ENCODE results near the gene DELE1.

Gene DELE1

GRCh38 chr5:141933151-141933550 lies 9.5 kb downstream of the DELE1 start:
- Histone ChIP-seq H3K4me1 (ENCODE audit: control insufficient read depth in 1 of 2, insufficient read depth in 2 of 2, low read length in 2 of 2) (no peaks in the 10 kb centered on the region), H3K9me3 (ENCODE audit: control insufficient read depth in 1 of 2, low read length in 2 of 2) (no peaks in the 10 kb centered on the region), H3K36me3 (ENCODE audit: control insufficient read depth in 1 of 2, insufficient read depth in 2 of 2, low read length in 2 of 2) (peaks cover 74 to 90% of the 10 kb centered on the region in 2 donors), H3K27me3 (ENCODE audit: low read depth, low read length) (no peaks in the 10 kb centered on the region), H3K27ac (ENCODE audit: low read length) (no peak overlapping the region), H3K4me3 (ENCODE audit: low read depth in 1 of 2, low read length in 2 of 2) (no peak overlapping the region)

GRCh38 chr5:141934099-141934844 lies 10.6 kb downstream of the DELE1 start:
- Histone ChIP-seq H3K27ac (ENCODE audit: low read length) (no peak overlapping the region), H3K27me3 (ENCODE audit: low read depth, low read length) (no peaks in the 10 kb centered on the region), H3K36me3 (ENCODE audit: control insufficient read depth in 1 of 2, insufficient read depth in 2 of 2, low read length in 2 of 2) (peaks cover 74 to 89% of the 10 kb centered on the region in 2 donors), H3K4me1 (ENCODE audit: control insufficient read depth in 1 of 2, insufficient read depth in 2 of 2, low read length in 2 of 2) (no peaks in the 10 kb centered on the region), H3K4me3 (ENCODE audit: low read depth in 1 of 2, low read length in 2 of 2) (no peak overlapping the region), H3K9me3 (ENCODE audit: control insufficient read depth in 1 of 2, low read length in 2 of 2) (no peaks in the 10 kb centered on the region)

- Histone ChIP-seq H3K4me1 (ENCODE audit: control insufficient read depth in 1 of 2, insufficient read depth in 2 of 2, low read length in 2 of 2) (no peaks in the 10 kb centered on the region), H3K4me3 (ENCODE audit: low read depth in 1 of 2, low read length in 2 of 2) (no peak overlapping the region), H3K9me3 (ENCODE audit: control insufficient read depth in 1 of 2, low read length in 2 of 2) (no peaks in the 10 kb centered on the region), H3K27me3 (ENCODE audit: low read depth, low read length) (no peaks in the 10 kb centered on the region), H3K36me3 (ENCODE audit: control insufficient read depth in 1 of 2, insufficient read depth in 2 of 2, low read length in 2 of 2) (peaks cover 70 to 89% of the 10 kb centered on the region in 2 donors), H3K27ac (ENCODE audit: low read length) (no peak overlapping the region)
These were observed 11.9 kb downstream of the DELE1 start for GRCh38 chr5:141935538-141935937.

GRCh38 chr5:141940695-141941271 lies 17.1 kb downstream of the DELE1 start:
- no peak overlapping the region for H3K4me3 ChIP-seq (ENCODE audit: low read depth in 1 of 2, low read length in 2 of 2)
- peaks cover 4 to 10% of the 10 kb centered on the region in 2 donors for H3K4me1 ChIP-seq (ENCODE audit: control insufficient read depth in 1 of 2, insufficient read depth in 2 of 2, low read length in 2 of 2)
- H3K9me3 ChIP-seq (ENCODE audit: control insufficient read depth in 1 of 2, low read length in 2 of 2), result no peaks in the 10 kb centered on the region
- no peak overlapping the region for H3K27ac ChIP-seq (ENCODE audit: low read length)
- peaks cover 26 to 48% of the 10 kb centered on the region in 2 donors for H3K36me3 ChIP-seq (ENCODE audit: control insufficient read depth in 1 of 2, insufficient read depth in 2 of 2, low read length in 2 of 2)
- no peaks in the 10 kb centered on the region for H3K27me3 ChIP-seq (ENCODE audit: low read depth, low read length)

- Histone ChIP-seq H3K27me3 (ENCODE audit: low read depth, low read length) (no peaks in the 10 kb centered on the region), H3K4me3 (ENCODE audit: low read depth in 1 of 2, low read length in 2 of 2) (no peak overlapping the region), H3K9me3 (ENCODE audit: control insufficient read depth in 1 of 2, low read length in 2 of 2) (no peaks in the 10 kb centered on the region), H3K27ac (ENCODE audit: low read length) (no peak overlapping the region), H3K36me3 (ENCODE audit: control insufficient read depth in 1 of 2, insufficient read depth in 2 of 2, low read length in 2 of 2) (peaks cover 24 to 44% of the 10 kb centered on the region in 2 donors), H3K4me1 (ENCODE audit: control insufficient read depth in 1 of 2, insufficient read depth in 2 of 2, low read length in 2 of 2) (peaks cover 4 to 10% of the 10 kb centered on the region in 2 donors)
These were observed 17.6 kb downstream of the DELE1 start for GRCh38 chr5:141941307-141941706.

GRCh38 chr5:141941779-141942178 lies 18.1 kb downstream of the DELE1 start:
- H3K4me1 ChIP-seq (ENCODE audit: control insufficient read depth in 1 of 2, insufficient read depth in 2 of 2, low read length in 2 of 2), result peaks cover 4 to 10% of the 10 kb centered on the region in 2 donors
- H3K27ac ChIP-seq (ENCODE audit: low read length), result no peak overlapping the region
- H3K36me3 ChIP-seq (ENCODE audit: control insufficient read depth in 1 of 2, insufficient read depth in 2 of 2, low read length in 2 of 2), result peaks cover 24 to 40% of the 10 kb centered on the region in 2 donors
- H3K4me3 ChIP-seq (ENCODE audit: low read depth in 1 of 2, low read length in 2 of 2), result no peak overlapping the region
- H3K27me3 ChIP-seq (ENCODE audit: low read depth, low read length), result no peaks in the 10 kb centered on the region
- no peaks in the 10 kb centered on the region for H3K9me3 ChIP-seq (ENCODE audit: control insufficient read depth in 1 of 2, low read length in 2 of 2)

GRCh38 chr5:141942185-141942857 lies 18.6 kb downstream of the DELE1 start:
- H3K4me1 ChIP-seq (ENCODE audit: control insufficient read depth in 1 of 2, insufficient read depth in 2 of 2, low read length in 2 of 2), result peaks cover 4 to 10% of the 10 kb centered on the region in 2 donors
- H3K36me3 ChIP-seq (ENCODE audit: control insufficient read depth in 1 of 2, insufficient read depth in 2 of 2, low read length in 2 of 2), result peaks cover 20 to 34% of the 10 kb centered on the region in 2 donors
- no peak overlapping the region for H3K27ac ChIP-seq (ENCODE audit: low read length)
- H3K27me3 ChIP-seq (ENCODE audit: low read depth, low read length), result no peaks in the 10 kb centered on the region
- no peak overlapping the region for H3K4me3 ChIP-seq (ENCODE audit: low read depth in 1 of 2, low read length in 2 of 2)
- no peaks in the 10 kb centered on the region for H3K9me3 ChIP-seq (ENCODE audit: control insufficient read depth in 1 of 2, low read length in 2 of 2)

- Histone ChIP-seq H3K4me3 (ENCODE audit: low read depth in 1 of 2, low read length in 2 of 2) (no peak overlapping the region), H3K27ac (ENCODE audit: low read length) (no peak overlapping the region), H3K36me3 (ENCODE audit: control insufficient read depth in 1 of 2, insufficient read depth in 2 of 2, low read length in 2 of 2) (peaks cover 9 to 20% of the 10 kb centered on the region in 2 donors), H3K4me1 (ENCODE audit: control insufficient read depth in 1 of 2, insufficient read depth in 2 of 2, low read length in 2 of 2) (peaks cover 4 to 10% of the 10 kb centered on the region in 2 donors), H3K27me3 (ENCODE audit: low read depth, low read length) (no peaks in the 10 kb centered on the region), H3K9me3 (ENCODE audit: control insufficient read depth in 1 of 2, low read length in 2 of 2) (no peaks in the 10 kb centered on the region)
These were observed 20.4 kb downstream of the DELE1 start for GRCh38 chr5:141944076-141944475.

GRCh38 chr5:141945511-141946051 lies 21.9 kb downstream of the DELE1 start:
- Histone ChIP-seq H3K9me3 (ENCODE audit: control insufficient read depth in 1 of 2, low read length in 2 of 2) (no peaks in the 10 kb centered on the region), H3K4me3 (ENCODE audit: low read depth in 1 of 2, low read length in 2 of 2) (no peak overlapping the region), H3K27me3 (ENCODE audit: low read depth, low read length) (no peaks in the 10 kb centered on the region), H3K4me1 (ENCODE audit: control insufficient read depth in 1 of 2, insufficient read depth in 2 of 2, low read length in 2 of 2) (peaks cover 4 to 15% of the 10 kb centered on the region in 2 donors), H3K36me3 (ENCODE audit: control insufficient read depth in 1 of 2, insufficient read depth in 2 of 2, low read length in 2 of 2) (peaks cover 0 to 6% of the 10 kb centered on the region in 2 donors), H3K27ac (ENCODE audit: low read length) (no peak overlapping the region)

- no peaks in the 10 kb centered on the region for H3K27me3 ChIP-seq (ENCODE audit: low read depth, low read length)
- no peaks in the 10 kb centered on the region for H3K36me3 ChIP-seq (ENCODE audit: control insufficient read depth in 1 of 2, insufficient read depth in 2 of 2, low read length in 2 of 2)
- H3K4me1 ChIP-seq (ENCODE audit: control insufficient read depth in 1 of 2, insufficient read depth in 2 of 2, low read length in 2 of 2), result peaks cover 4 to 25% of the 10 kb centered on the region in 2 donors
- H3K27ac ChIP-seq (ENCODE audit: low read length), result no peak overlapping the region
- no peak overlapping the region for H3K4me3 ChIP-seq (ENCODE audit: low read depth in 1 of 2, low read length in 2 of 2)
- H3K9me3 ChIP-seq (ENCODE audit: control insufficient read depth in 1 of 2, low read length in 2 of 2), result no peaks in the 10 kb centered on the region
These were observed 23.6 kb downstream of the DELE1 start for GRCh38 chr5:141947316-141947715.

GRCh38 chr5:141948812-141949211 lies 25.1 kb downstream of the DELE1 start:
- Histone ChIP-seq H3K4me1 (ENCODE audit: control insufficient read depth in 1 of 2, insufficient read depth in 2 of 2, low read length in 2 of 2) (peaks cover 0 to 27% of the 10 kb centered on the region in 2 donors), H3K4me3 (ENCODE audit: low read depth in 1 of 2, low read length in 2 of 2) (no peak overlapping the region), H3K27me3 (ENCODE audit: low read depth, low read length) (no peaks in the 10 kb centered on the region), H3K27ac (ENCODE audit: low read length) (no peak overlapping the region), H3K9me3 (ENCODE audit: control insufficient read depth in 1 of 2, low read length in 2 of 2) (no peaks in the 10 kb centered on the region), H3K36me3 (ENCODE audit: control insufficient read depth in 1 of 2, insufficient read depth in 2 of 2, low read length in 2 of 2) (no peaks in the 10 kb centered on the region)

All from muscle layer of duodenum (tissue), 2 donors.